Fibroblast of lung (primary cell): ENCODE results near the gene NOL4L. TPM values are rescaled to one million over a fixed set of nuclear protein-coding genes. Genes with fewer than 3 reads are reported as not detected.

Experiments used
- DNase-seq, 2 donors: peaks; one replicate each; pipeline versions ENCODE4 v3.0.0 to v3.0.0-alpha.2; 2010; ENCODE audit warnings: low read depth in 2 of 2
- H2AFZ ChIP-seq: 2 replicates; pipeline ENCODE4 v1.5.1; 2012; ENCODE audit warnings: low read length, control low read depth, inconsistent platforms
- H3K27ac ChIP-seq: 2 replicates; pipeline ENCODE4 v1.5.1; 2011; ENCODE audit warnings: low read length, control low read depth; ENCODE audit not compliant: insufficient read depth
- H3K27me3 ChIP-seq: 2 replicates; pipeline ENCODE4 v1.5.1; 2011; ENCODE audit warnings: mild to moderate bottlenecking, low read length; ENCODE audit not compliant: control insufficient read depth, insufficient read depth
- H3K36me3 ChIP-seq: 2 replicates; pipeline ENCODE4 v1.5.1; 2011; ENCODE audit warnings: low read length; ENCODE audit not compliant: control insufficient read depth, insufficient read depth
- H3K4me1 ChIP-seq: 2 replicates; pipeline ENCODE4 v1.5.1; 2011; ENCODE audit warnings: low read length; ENCODE audit not compliant: control insufficient read depth, insufficient read depth; ENCODE audit errors: extremely low read depth
- H3K4me2 ChIP-seq: 2 replicates; pipeline ENCODE4 v1.5.1; 2011; ENCODE audit warnings: low read length, control low read depth; ENCODE audit not compliant: insufficient read depth; ENCODE audit errors: extremely low read depth
- H3K4me3 ChIP-seq, 4 experiments: fragments of 200-600 bp in 1 of 4; sonication (generic) in 1 of 4; replicated peaks in 1 of 4; 2 replicates each; pipeline ENCODE4 v1.5.1; 2011 to 2016; ENCODE audit warnings: low read length in 4 of 4, low read depth in 3 of 4, mild to moderate bottlenecking in 3 of 4, control low read depth in 2 of 4, inconsistent platforms in 1 of 4, mixed read lengths in 1 of 4; ENCODE audit not compliant: insufficient read depth in 1 of 4; ENCODE audit errors: control extremely low read depth in 1 of 4
- H3K79me2 ChIP-seq: 2 replicates; pipeline ENCODE4 v1.5.1; 2012; ENCODE audit warnings: mild to moderate bottlenecking, low read length, inconsistent platforms; ENCODE audit not compliant: control insufficient read depth, insufficient read depth
- H3K9ac ChIP-seq: 2 replicates; pipeline ENCODE4 v1.5.1; 2011; ENCODE audit warnings: mild to moderate bottlenecking, low read length, control low read depth; ENCODE audit not compliant: insufficient read depth
- H3K9me3 ChIP-seq: 2 replicates; pipeline ENCODE4 v1.5.1; 2012; ENCODE audit warnings: low read depth, low read length; ENCODE audit not compliant: control insufficient read depth, insufficient read depth
- H4K20me1 ChIP-seq: 2 replicates; pipeline ENCODE4 v1.5.1; 2011; ENCODE audit warnings: low read length; ENCODE audit not compliant: control insufficient read depth, insufficient read depth; ENCODE audit errors: extremely low read depth
- EZH2 ChIP-seq: IDR thresholded peaks from 2 replicates; pipeline ENCODE4 v1.5.1; 2012; ENCODE audit warnings: low read length, control low read depth, mild to moderate bottlenecking; ENCODE audit errors: missing control alignments
- polyA plus RNA-seq, 2 donors: library from polyadenylated mRNA; depleted of rRNA in 1 of 2; stranded (reverse) in 1 of 2; unstranded in 1 of 2; fragments of >200 nt; gene quantifications; 2 replicates each; pipeline ENCODE4 v1.2.1, GENCODE V29; 2011 to 2012; ENCODE audit warnings: missing spikeins in 1 of 2
- total RNA-seq: library from RNA; depleted of rRNA; stranded (reverse); fragments of >200 nt; gene quantifications from 2 replicates; pipeline ENCODE4 v1.2.1, GENCODE V29; 2014
- TF ChIP-seq, protein P1 (sequence below), 2 donors: IDR thresholded peaks in 1 of 2; conservative IDR thresholded peaks in 1 of 2; 1 replicate in 1 of 2; 2 replicates in 1 of 2; pipeline ENCODE4 v1.5.1; 2011 to 2012; ENCODE audit warnings: low read length in 2 of 2, control low read depth in 1 of 2, inconsistent platforms in 1 of 2, low read depth in 1 of 2, mild to moderate bottlenecking in 1 of 2

Gene NOL4L
- total and polyA plus RNA-seq, 2 donors (not counting 1 experiment from before 2014, with no cell fraction given), result 3.2 to 4.0 TPM

DNA sequence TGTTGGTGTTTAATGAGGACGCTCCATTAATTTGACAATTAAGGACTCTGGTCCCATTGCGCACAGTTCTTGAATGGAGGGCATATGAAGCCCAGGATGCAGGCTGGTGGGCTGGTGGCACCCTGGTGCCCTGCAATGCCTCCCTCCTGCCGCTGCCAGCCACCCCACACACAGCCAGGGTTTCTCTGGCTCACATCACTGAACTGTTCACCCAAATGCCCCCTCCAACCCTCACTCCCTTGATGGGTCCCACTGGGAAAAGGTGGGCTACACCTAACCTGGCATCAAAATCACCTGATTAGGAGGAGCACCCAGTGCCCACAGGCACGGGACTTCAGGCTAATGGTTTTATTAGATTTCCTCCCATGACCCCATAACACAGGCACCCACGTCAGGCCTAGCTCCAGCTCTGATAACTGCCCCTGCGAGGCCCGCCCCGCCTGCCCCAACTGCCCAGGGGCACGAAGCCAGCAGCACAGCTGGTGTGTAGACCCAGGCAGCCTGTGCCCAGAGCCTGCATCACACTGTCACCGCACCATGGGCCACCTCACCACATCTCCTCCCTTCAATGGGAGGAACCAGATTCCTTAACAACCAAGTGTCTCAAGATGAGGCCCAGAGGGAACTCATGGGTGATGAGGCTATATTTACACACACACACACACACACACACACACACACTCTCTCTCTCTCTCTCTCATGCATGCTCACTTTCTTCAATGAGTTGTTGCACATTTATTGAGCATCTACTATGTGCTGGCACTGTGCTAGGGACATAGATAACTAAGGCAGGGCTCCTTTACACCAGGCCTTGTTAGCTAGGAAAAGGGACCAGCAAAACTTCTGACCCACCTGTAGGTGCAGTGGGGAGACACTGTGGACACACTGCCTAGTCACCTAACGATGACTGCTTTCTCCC, 107.3 kb downstream of the NOL4L start:
- Histone ChIP-seq H4K20me1 (no peaks in the 10 kb centered on the region), H3K4me1 (peaks cover 24% of the 10 kb centered on the region), H3K9ac (no peak overlapping the region), H3K27ac (no peak overlapping the region), H3K4me3 (no peak overlapping the region), H3K27me3 (no peaks in the 10 kb centered on the region), H3K4me2 (no peak overlapping the region), H2AFZ (no peak overlapping the region), H3K9me3 (no peaks in the 10 kb centered on the region), H3K36me3 (no peaks in the 10 kb centered on the region), H3K79me2 (peaks cover 17% of the 10 kb centered on the region)
- TF ChIP-seq, protein P1, sequence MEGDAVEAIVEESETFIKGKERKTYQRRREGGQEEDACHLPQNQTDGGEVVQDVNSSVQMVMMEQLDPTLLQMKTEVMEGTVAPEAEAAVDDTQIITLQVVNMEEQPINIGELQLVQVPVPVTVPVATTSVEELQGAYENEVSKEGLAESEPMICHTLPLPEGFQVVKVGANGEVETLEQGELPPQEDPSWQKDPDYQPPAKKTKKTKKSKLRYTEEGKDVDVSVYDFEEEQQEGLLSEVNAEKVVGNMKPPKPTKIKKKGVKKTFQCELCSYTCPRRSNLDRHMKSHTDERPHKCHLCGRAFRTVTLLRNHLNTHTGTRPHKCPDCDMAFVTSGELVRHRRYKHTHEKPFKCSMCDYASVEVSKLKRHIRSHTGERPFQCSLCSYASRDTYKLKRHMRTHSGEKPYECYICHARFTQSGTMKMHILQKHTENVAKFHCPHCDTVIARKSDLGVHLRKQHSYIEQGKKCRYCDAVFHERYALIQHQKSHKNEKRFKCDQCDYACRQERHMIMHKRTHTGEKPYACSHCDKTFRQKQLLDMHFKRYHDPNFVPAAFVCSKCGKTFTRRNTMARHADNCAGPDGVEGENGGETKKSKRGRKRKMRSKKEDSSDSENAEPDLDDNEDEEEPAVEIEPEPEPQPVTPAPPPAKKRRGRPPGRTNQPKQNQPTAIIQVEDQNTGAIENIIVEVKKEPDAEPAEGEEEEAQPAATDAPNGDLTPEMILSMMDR (conservative IDR thresholded peaks at IDR 0.05 in 1 of 2, IDR thresholded peaks at IDR 0.05 in 1 of 2; ENCODE audit: low read depth in 1 of 2, low read length in 2 of 2), result no peak
- TF ChIP-seq EZH2, result no peak
- DNase-seq, result no peak

DNA sequence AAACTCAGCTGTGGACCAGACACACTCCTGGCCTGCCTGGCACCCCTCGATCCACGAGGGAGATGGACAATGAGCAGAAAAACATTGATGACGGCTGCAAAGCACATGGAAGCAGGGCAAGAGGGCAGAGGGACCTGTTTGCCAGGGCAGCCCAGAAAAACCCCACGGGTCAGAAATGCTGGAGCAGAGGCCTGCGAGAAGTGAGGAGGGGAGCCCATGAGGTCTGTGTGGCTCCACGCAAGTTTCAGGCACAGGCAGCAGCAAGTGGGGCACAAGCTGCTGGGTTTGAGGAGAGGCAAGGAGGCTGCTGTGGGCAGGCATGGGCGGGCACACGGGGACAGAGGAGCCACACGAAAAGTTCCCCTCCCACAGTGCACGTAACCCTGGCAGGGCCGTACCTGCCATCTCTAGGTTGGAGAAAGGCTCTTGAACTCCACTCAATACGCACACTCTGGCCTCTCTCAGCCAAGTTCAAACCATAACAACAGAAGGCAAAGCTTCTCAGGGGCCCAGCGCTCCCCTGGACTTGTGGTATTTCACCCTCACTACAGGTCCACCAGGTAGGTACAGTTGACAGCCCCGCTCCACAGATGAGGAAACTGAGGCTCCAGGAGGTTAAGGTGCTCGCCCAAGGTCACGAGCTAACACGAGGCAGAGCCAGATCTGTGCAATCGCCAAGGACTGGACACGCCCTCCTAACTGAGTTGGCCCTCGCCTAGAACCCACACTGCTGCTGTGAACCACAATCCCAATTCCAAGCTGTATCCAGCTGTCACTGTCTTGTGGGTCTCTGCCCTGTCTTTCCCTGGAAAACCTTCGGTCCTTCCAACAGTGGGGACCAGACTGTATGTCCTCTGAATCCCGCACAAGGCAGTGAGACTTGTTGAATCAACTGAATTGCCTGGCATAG, 108.2 kb downstream of the NOL4L start:
- no peak overlapping the region for H2AFZ ChIP-seq
- H3K79me2 ChIP-seq, result peaks cover 17% of the 10 kb centered on the region
- no peaks in the 10 kb centered on the region for H3K9me3 ChIP-seq
- H3K4me2 ChIP-seq, result no peak overlapping the region
- no peaks in the 10 kb centered on the region for H4K20me1 ChIP-seq
- no peak for TF ChIP-seq EZH2
- TF ChIP-seq, protein P1 (conservative IDR thresholded peaks at IDR 0.05 in 1 of 2, IDR thresholded peaks at IDR 0.05 in 1 of 2; ENCODE audit: low read depth in 1 of 2, low read length in 2 of 2), result no peak
- no peaks in the 10 kb centered on the region for H3K27me3 ChIP-seq
- H3K36me3 ChIP-seq, result peaks cover 2% of the 10 kb centered on the region
- DNase-seq, result no peak
- peaks cover 24% of the 10 kb centered on the region for H3K4me1 ChIP-seq
- H3K9ac ChIP-seq, result no peak overlapping the region
- H3K4me3 ChIP-seq, result no peak overlapping the region
- H3K27ac ChIP-seq, result no peak overlapping the region
